Cortex of kidney (tissue), 1 donor: ENCODE results near the gene GNAQ.

ENCODE experiments used
- DNase-seq: peaks from one replicate; lab custom pipeline; 2025; lab: John Stamatoyannopoulos, UW

GNAQ gene

DNA sequence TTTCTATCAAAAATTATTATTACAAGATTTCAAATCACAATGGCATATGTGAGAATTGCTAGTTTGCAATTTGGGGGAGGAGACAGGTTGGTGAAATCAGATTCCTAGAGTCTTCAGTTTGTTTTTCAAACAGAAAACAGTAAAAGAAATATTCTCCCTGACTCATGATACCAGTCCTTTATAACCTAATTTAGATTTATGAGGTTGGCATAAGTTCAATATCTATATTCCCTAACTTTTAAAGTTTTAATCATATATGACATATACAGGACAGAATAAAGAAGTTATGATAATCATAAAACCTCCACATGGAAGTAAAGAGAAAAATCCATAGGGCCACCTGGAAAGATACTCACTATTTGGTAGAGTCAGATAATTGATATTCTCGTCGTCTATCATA, 216.4 kb downstream of the GNAQ start:
- no peak for DNase-seq

DNA sequence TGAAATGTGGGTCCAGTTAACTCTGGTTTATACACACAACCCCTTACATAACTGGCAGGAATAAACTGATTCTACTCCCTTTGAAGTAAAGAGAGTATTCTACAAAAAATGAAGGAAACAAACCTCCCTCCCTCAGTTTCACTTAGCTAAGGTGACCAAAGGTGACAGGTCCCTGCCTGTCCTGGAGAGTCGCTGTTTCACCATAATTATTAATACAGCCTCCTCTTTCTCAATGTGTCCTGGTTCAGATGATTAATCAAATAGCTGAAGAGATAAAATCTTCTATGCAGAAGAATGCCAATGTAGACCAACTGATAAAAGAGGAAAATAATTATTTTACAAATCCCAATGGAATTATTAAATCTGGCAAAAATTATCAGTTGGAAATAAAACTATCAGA, 219.8 kb downstream of the GNAQ start:
- DNase-seq, result no peak

DNA sequence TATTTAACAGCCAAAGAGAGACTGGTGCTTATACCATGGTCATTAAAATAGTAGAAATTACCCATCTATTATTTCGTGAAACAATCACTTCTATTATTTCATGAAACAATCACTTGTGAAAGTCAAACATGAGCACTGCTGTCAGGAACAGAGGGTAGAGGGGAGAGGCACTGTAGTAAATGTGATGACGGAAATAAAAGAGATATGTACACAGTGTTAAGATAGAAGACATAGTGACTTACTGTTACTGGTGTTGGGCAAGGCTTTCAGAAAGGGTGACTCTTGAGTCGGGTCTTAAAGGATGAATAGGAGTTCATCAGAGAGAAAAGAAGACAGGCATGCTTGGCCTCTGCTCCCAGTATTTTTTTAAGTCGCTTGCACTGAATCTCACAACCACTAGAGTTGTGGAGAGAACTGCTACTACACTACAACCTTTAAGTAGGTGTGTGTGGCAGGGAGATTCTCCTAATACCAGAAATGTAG, 220.9 kb downstream of the GNAQ start:
- no peak for DNase-seq

DNA sequence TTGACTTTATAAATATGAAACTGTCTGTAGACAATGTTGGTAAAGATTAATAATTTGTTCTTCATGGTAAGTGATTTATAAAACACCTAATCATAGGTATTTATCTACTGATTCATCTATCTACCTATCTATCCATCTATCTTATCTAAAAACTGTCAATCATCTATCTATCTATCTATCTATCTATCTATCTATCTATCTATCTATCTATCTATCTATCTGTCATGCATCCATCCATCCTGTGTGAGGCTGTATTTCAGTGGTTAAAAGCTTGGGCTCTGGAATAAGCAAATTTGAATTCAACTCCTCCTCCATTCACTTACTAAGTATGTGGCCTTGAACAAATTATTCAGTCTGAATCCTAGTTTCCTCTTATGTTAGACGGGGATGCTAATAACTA, 221.6 kb downstream of the GNAQ start:
- no peak for DNase-seq

DNA sequence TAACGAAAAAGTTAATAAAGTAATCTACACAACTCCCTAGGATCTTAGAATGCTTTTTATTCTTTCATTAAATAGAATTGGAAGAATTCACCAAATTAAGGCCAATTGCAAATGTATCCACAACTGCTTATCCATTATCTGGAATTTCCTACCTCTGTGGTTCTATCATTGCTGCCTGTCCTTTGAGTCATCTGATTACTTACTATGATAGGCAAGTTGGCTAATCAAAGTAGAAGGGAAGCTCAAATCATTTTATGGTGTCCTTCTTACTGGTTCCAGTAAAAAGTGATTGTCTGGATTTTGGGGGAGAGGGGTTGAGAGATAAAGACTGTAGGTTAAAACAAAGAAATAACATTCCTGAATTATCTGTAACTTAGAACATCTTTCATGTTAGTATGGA, 222.1 kb downstream of the GNAQ start:
- DNase-seq, result no peak

DNA sequence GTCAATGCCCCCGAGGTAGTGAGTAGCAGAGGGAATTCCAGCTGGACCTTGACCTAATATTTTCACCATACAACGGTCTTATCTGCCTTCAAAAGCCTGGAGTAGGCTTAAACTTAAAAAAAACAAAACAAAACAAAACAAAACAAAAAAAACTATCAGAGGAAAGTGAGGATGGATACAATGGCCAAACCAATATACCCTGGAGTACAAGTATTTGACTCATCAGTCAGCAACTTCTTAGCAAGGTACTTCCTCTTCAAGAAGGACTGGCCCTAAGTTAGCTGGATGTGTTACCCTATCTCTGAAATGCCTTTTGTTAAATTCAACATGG, 222.9 kb downstream of the GNAQ start:
- no peak for DNase-seq

DNA sequence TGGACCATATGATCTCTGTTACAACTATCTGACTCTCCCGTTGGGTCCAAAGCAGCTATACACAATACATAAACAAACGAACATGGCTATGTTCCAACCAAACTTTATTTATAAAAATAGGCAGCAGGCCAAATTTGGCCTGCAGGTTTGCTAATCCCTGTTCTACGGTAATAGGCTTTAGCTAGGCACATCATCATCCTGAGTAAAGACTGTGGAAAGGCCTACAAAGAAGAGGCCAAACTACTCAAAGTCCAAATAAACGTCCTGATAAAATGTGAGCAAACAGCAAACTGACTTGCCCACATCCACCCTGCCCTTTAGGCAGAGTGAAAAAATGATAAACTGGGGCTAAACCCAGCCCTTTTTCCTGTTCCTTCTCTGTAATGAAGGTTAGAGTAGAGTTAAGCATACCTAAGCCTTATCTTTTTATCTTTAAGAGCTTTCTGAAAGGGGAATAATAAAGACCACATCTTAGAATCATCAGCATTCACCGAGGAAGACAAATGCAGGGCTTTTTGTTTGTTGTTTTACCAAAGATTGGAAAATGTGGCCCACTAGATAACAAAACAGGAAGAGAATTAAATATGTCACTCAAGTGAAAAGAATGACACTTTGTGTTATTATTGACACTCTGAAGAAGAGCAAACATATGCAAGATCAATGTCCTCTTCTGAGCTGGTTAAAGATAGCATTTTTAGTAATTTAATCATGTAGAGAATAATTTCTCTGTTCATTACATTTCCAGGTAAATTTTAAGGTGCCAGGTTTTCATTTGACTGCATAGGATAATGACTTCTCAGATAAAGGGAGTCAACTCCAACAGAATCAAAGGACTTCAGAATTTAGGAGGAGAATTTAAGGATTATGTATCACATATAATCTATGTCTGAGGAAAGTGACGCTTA, 223.5 kb downstream of the GNAQ start:
- DNase-seq, result no peak

DNA sequence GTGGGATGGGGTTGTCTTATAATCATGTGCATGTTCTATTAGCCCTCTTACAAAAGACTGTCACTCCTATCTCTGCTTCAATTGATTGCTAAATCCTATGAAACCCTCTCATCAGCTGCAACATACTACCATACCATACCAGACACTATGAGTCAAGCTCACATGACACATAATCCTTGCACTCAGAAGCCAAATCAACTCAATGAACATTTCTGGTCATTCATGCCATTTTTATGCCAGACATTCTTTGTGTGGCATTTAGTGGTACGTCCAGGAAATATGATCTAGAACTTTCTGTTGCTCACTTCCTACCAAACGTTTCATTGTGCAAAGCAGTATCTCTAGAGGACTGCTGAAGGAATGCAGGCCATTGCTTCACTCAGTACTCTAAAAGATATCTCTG, 224.3 kb downstream of the GNAQ start:
- DNase-seq, result no peak

DNA sequence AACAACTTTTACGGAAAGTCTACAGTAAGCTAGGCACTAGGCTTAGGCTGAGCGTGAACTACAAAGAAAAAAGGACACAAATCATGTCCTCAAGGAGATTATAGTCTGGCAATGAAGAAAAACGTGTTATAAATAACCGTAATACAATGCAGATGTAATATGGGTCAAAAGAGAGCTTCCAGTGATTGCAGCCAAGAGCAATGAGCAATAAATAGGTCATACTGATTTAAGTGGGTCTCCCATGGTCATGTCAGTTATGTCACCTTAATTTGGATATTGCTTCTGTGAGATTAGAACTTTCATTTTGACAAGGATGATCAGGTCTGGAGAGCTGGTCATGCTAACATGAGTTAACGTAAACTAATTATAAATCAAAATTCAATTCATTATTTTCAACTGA, 224.9 kb downstream of the GNAQ start:
- DNase-seq, result no peak

DNA sequence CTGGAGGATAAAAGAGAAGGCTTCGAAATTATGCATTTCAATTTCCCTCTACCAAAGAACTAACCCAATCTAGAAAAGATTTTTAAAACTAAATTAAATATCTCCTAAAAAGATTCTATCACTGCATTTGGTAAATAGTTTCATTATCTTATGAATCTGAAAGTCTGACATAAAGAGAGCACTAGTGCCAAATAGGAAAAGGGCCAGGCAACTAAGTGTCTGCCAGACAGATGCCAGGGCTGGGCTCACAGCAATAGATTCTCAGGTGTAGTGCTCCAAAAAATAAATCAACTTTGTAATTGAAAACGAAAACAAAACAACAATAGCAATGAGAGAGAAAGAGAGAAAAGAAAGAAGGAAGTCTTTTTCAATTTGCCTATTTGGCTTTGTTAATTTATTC, 225.8 kb downstream of the GNAQ start:
- DNase-seq, result no peak

DNA sequence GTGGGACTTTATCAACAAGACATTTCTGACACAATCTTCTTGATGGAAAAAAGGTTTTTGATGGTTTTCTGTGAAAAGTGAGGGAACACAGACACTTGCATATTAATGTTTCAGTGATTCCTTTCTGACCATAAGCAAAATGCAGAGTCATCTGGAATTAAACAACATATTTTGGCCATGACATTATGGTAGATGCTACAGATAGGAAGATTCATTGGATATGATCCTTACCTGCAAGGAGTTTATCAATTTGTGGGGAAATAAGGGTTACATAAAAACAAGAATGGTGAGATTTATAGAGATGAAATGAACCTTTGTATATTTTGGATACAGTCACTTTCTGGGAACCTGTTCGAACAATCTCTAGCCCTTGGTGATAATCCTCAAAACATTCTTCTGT, 228.2 kb downstream of the GNAQ start:
- no peak for DNase-seq

DNA sequence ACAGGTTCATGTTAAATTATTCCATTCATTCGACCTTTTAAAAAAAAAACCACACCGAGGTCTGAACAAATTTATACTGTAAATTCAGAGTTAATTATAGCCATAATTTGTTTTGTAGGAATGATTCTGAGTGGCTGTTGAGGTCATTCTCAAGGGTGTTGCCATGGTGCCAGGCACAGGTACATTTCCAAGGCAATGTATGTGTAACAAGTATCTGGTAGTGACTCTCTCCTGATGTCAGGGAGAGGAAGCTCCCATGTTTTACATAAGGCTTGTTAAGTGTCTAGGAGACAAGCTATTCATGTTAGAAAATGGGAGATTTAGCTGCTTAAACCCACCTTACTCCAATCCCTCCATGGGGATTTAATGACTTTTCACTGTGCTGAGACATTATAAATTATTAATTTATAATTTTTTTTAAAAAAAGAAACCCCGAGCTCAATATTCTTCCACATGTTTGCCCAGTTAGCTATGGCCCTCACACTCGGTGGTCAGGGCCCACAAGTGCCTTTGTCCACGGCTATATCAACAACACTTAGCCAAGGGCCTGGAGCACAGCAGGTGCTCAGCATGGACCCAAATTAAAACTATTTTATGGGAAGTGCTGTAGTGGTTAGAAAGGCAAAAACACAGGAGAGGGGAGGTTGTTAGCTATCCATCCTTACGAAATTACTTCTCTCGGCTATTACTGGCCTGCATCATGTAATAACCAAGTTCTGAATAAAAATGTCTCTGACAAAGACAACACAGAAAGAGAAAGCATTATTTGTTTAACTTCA, 228.9 kb downstream of the GNAQ start:
- no peak for DNase-seq

DNA sequence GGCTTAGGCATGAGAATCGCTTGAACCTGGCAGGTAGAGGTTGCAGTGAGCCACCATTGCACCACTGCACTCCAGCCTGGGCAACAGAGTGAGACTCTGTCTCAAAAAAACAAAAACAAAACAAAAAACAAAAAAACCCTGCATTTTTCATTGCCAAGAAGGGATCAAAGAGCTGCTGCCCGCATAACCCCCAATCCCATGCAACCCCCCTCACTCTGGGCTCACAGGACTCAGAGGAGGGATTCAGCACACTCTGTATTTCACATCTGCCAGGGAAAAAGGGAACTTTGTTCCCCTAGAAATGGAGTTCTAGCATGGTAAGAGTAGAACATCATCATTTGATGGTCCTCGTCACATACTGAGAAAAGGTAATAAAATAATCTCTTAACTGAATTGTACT, 229.5 kb downstream of the GNAQ start:
- no peak for DNase-seq

DNA sequence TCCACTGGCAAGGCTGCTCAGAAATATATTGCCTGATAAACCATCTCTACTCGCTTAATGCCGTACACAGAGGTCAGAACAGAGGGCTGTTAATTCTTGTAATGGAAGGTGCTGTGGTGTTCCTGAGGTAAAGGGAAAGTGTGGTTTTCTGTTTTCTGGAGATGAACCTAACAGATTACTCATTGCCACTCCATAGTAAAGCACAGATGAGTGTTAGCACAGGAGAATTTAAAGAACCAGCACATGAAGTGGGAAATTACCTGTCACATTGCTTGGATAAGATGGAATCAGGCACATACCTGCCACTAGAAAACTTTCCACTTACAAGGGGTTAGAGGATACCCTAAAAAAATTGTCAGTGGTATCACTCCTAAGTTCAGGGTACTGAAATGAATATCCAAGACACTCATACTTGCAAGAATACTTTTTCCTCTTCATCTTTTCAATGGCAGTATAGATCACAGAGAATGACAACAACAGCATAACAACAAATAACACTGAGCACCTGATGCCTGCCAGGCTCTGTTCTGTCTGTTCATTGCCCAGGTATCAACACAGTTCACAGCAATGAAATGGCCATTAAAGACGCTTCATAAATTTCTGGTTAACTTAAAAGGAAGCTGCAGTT, 230.6 kb downstream of the GNAQ start:
- DNase-seq, result no peak

DNA sequence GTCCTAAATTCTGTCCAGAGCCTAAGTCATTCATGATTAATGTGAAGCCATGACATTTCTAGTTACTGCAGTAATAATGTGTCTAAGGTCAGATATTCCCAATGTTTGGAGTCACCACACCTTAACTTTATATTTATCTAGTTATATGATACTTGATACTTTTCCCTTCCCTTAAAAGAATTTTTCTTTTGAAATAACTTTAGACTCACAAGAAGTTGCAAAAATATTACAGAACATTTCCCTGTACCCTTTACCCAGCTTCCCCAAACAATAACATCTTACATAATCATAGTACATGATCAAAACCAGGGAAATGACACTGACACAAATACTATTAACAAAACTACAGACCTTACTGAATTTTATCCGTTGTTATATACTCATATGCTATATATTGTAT, 233.5 kb downstream of the GNAQ start:
- no peak for DNase-seq

DNA sequence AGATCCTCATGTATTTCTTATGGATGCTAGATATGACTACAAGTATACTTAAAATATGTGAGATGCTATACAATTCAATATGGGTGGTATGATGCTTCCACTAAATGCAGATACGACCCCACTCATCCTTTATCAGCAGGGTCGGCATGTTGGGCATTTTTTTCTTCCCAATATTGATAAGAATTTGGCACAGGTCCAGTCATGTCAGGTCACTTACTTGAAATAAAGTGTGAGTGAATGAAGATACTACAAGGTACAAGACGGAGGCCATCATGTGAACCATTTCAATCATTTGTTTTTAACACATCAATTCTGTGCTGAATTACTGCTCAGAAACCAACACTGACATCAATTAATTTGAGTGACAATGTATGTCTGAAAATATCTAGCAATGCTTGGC, 236.6 kb downstream of the GNAQ start:
- no peak for DNase-seq

DNA sequence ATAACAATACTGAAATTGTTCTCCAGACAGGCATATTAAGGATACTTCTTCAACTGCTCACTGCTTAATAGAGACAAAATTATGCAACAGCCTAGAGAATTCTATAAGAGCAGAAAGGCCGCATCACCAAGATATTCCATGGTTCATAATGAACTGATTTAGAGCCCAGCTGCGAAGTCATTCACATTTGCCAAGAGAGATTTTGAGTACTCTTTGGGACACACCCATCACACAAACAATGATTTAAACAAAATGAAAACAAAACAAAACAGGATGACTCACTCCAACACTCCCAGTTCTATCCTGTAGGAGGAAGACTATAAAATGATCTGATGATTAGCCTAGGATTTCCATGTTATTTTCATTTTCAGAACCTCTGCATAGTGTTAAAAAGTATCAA, 237.8 kb downstream of the GNAQ start:
- no peak for DNase-seq

DNA sequence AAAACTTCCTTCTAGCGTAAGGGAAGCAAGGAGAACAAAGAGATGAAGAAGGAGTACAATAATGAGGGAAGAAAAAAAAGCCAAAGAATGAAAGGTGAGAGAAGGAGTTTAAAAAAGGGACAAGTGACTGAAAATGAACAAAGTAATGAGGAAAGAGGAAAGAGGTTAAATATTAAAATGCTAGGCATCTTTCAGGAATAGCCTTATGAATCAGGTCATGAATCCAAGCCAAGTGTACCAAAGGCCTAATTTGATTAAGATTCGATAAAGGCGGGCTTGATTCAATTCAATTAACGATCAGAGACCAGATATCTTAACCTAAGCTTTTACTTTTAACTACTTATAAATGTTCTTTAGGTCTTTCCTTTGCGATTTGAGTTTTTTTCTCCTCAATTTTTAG, 241.7 kb downstream of the GNAQ start:
- DNase-seq, result no peak

DNA sequence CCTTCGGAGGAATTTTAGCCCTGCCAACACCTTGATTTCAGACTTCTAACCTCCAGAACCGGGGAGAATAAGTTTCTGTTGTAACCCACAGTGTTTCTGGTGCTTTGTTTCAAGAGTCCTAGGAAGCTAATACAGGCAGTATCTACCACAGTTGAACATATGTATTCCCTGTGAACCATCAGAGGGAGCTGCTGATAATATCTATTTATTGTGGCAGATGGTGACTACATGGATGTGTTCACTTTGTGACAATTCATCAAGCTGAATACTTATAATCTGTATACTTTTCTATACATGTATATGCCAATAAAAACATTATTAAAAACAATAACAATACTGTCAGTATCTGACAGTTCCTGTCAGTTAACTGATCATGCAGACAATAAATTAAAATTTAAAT, 246.3 kb downstream of the GNAQ start:
- DNase-seq, result no peak

DNA sequence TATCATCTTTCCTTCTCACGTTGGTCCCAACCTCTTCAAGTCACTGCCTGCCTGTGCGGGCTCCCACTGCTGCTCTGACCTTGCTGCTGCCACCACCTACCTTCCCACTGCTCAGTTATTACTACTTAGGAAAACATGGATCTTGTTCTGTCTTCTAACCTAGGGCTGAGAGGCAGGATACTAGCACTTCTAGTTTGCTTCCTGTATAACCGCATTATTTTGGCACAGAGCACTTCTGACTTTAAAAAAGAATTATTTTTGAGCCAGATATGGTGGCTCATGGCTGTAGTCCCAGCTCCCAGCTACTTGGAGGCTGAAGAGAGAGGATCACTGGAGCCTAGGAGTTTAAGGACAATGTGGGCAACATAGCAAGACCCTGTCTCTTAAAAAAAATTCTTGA, 248.1 kb downstream of the GNAQ start:
- DNase-seq, result no peak

DNA sequence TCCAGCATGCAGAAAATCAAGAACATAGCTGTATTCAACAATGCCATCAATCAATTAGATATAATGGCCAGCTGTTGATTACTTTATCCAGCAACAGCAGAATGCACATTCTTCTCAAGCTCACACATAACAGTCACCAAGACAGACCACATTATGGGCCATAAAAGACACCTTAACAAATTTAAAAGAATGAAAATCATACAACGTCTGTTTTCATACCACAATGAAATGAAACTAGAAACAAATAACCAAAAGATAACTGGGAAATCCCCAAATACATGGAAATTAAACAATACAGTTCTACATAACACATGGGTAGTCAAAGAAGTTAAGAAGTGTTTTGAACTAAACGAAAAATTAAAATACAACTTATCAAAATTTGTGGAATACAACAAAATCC, 252.6 kb downstream of the GNAQ start:
- no peak for DNase-seq

DNA sequence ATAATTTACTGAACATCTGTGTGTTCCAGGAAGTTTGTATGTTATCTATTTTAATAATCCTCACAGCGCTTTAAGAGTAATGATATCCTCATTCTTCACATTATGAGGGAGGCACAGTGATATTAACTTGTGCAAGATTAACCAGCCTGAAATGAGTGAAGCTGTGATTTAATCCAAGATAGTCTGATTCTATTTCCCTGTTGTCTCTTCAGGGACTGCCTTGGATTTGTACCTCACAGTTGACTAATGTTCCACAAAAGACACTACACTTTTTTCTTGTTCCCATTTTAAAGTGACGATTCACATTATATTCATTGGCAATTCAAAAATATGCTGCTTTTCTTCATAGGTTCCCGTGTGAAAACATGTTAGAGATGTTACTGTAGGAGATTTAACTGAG, 258.2 kb downstream of the GNAQ start:
- no peak for DNase-seq

DNA sequence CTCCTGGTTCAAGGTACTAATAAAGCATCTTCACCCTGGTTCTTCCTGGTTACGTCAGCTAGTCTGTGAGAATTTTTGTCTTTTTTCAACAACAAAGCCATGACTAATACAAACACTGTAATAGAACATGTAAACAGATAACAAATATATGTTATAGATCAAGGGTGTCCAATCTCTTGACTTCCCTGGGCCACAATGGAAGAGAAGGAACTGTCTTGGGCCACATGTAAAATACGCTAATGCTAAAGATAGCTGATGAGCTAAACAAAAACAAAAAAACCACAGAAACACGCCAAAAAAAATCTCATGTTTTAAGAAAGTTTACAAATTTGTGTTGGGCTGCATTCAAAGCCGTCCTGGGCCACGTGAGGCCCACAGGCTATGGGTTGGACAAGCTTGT, 259.0 kb downstream of the GNAQ start:
- DNase-seq, result no peak
